Central memory CD4-positive, alpha-beta T cell (primary cell): ENCODE measurements around the gene KLK13.

Experiments used
- DNase-seq: peaks from one replicate; pipeline ENCODE4 v3.0.0; 2022

KLK13 gene

GRCh38 chr19:51018745-51019543 lies 45.9 kb downstream of the KLK13 start:
- DNase-seq, result no peak

- DNase-seq, result no peak
Measured at GRCh38 chr19:51016798-51017683, 47.9 kb downstream of the KLK13 start.

GRCh38 chr19:51015691-51016267 lies 49.1 kb downstream of the KLK13 start:
- DNase-seq, result no peak

DNA sequence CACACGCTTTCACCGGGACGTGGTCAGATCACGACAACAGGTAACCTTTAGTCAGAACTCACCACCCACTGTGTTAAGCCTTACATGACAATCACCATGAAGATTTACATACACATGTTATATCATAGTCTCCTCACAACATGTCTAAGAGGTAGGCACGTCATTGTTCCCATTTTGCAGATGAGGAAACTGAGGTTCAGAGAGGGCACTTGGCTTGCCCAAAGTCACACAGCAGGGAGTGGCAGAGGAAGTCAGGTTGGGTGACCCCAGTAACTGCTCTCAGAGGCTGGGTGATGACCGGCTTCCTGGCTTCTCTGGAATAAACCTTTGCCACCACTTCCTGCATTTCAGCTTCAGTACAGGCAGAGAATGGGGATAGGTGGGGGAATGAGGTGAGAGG lies 50.6 kb downstream of the KLK13 start:
- no peak for DNase-seq

DNA sequence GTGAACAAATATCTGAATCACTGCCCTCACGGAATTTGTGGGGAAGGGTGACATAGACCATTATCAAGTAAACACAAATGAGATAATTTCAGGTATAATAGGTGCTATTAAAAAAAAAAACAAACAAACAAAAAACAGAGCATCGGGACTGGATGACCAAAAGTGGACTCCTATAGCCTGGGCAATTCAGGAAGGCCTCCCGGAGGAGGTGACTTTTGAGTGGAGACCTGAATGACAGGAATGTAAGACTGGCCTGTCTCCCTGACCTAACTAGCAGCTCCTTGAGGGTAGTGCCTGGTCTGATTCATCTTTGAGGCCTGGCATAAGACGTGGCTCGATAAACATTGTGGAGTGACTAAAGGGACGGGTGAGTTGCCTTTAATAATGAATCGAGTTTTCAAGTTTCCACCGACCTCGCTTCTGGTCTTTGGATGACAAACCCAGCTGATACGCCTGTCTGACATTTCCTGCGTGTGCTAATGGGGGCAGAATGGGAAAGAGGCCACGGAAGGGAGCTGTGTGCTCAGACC lies 52.2 kb downstream of the KLK13 start:
- no peak for DNase-seq

GRCh38 chr19:51010066-51010795 lies 54.7 kb downstream of the KLK13 start:
- no peak for DNase-seq

- DNase-seq, result no peak
Measured at GRCh38 chr19:51009061-51009891, 55.6 kb downstream of the KLK13 start.

DNA sequence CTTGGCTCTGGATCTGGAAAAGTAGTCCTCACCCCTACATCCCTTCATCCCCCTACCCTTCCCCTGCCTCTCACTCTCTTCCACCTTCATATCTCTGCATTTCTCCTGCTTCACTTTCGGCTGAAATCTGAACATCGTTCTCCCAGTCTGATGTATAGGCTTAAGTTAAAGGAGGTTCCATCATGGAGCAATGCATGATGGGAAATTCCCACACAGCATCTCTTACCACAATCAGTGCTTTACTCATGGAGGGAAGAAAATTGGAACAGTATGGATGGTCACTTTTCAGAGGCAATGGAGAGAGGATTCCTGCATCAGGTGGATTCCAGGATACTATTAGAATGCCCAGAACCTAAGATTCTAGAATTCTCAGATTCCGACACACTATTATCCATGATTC lies 57.4 kb downstream of the KLK13 start:
- DNase-seq, result no peak

DNA sequence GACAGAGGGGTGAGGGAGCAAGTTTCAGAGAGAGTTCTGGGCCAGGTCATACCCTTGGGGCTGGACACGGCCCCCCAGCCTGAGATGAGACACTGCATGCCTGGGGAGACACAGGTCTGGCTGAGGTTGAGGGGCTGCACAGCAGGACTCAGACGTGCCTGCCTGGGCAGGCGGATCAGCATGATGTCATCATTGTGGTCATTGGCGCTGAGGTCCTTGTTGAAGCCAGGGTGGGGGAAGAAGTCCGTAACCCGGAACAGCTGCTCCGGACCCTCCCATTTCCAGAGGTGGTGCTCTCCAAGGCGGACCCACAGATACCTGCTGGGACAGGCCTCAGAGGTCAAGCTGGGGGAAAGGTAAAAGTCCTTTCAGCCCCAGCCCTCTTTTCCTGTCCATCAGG lies 58.5 kb downstream of the KLK13 start:
- no peak for DNase-seq
